GM23338 (cell line): ENCODE measurements around the gene ITSN2. TPM values are rescaled to one million over a fixed set of nuclear protein-coding genes. Genes with fewer than 3 reads are reported as not detected.

Experiments used
- ATAC-seq: fragments of 200-7000 bp; cut with Tn5 transposase; 3 replicates; pipeline ENCODE4 v1.9.1; 2020
- DNase-seq: peaks from one replicate; pipeline ENCODE4 v3.0.0-alpha.2; 2015; ENCODE audit warnings: low spot score
- H2AFZ ChIP-seq: fragments of 200-600 bp; sonication (generic); 2 replicates; pipeline ENCODE4 v1.8.0; 2016; ENCODE audit warnings: antibody characterized with exemption, mild to moderate bottlenecking, moderate library complexity
- H3F3A ChIP-seq: fragments of 200-600 bp; sonication (generic); replicated peaks from 2 replicates; pipeline ENCODE4 v1.8.0; 2017; ENCODE audit warnings: antibody characterized with exemption, mixed run types, low read depth
- H3K27ac ChIP-seq: fragments of 200-600 bp; sonication (generic); 2 replicates; pipeline ENCODE4 v1.6.1; 2016; ENCODE audit warnings: low read depth
- H3K27me3 ChIP-seq: fragments of 200-600 bp; sonication (generic); 2 replicates; pipeline ENCODE4 v1.8.0; 2016; ENCODE audit warnings: mild to moderate bottlenecking, mixed run types, moderate library complexity; ENCODE audit not compliant: insufficient read depth
- H3K36me3 ChIP-seq: fragments of 200-600 bp; sonication (generic); 2 replicates; pipeline ENCODE4 v1.8.0; 2016; ENCODE audit warnings: mild to moderate bottlenecking; ENCODE audit not compliant: insufficient read depth
- H3K4me1 ChIP-seq: fragments of 200-600 bp; sonication (generic); 2 replicates; pipeline ENCODE4 v1.8.0; 2016; ENCODE audit warnings: mild to moderate bottlenecking, moderate library complexity; ENCODE audit not compliant: insufficient read depth
- H3K4me2 ChIP-seq: fragments of 200-600 bp; sonication (generic); 2 replicates; pipeline ENCODE4 v1.7.1; 2017; ENCODE audit warnings: mixed run types
- H3K4me3 ChIP-seq: fragments of 200-600 bp; sonication (generic); 2 replicates; pipeline ENCODE4 v1.6.1; 2016; ENCODE audit warnings: mixed run types
- H3K79me2 ChIP-seq: fragments of 200-600 bp; sonication (generic); replicated peaks from 2 replicates; pipeline ENCODE4 v1.8.0; 2017; ENCODE audit warnings: mild to moderate bottlenecking; ENCODE audit not compliant: insufficient read depth
- H3K9me2 ChIP-seq: fragments of 200-600 bp; sonication (generic); 2 replicates; pipeline ENCODE4 v1.8.0; 2017; ENCODE audit not compliant: insufficient read depth
- H4K20me1 ChIP-seq: fragments of 200-600 bp; sonication (generic); replicated peaks from 2 replicates; pipeline ENCODE4 v1.8.0; 2017; ENCODE audit warnings: mild to moderate bottlenecking; ENCODE audit not compliant: insufficient read depth
- H3K27ac Mint-ChIP-seq: 2 replicates; pipeline ENCODE4 v1.8.0; 2020; ENCODE audit warnings: inconsistent platforms, mild to moderate bottlenecking, moderate library complexity, mixed read lengths
- H3K27me3 Mint-ChIP-seq: 3 replicates; pipeline ENCODE4 v1.8.0; 2022; ENCODE audit warnings: low read depth, mild to moderate bottlenecking, moderate library complexity, mixed read lengths, inconsistent platforms; ENCODE audit not compliant: insufficient read depth, poor library complexity
- H3K36me3 Mint-ChIP-seq: 3 replicates; pipeline ENCODE4 v1.8.0; 2021; ENCODE audit warnings: low read depth, mild to moderate bottlenecking, inconsistent platforms, moderate library complexity, mixed read lengths
- H3K4me1 Mint-ChIP-seq: 3 replicates; pipeline ENCODE4 v1.8.0; 2020; ENCODE audit warnings: mild to moderate bottlenecking, inconsistent platforms, mixed read lengths
- H3K4me3 Mint-ChIP-seq: 3 replicates; pipeline ENCODE4 v1.8.0; 2021; ENCODE audit warnings: moderate library complexity, mild to moderate bottlenecking, inconsistent platforms, mixed read lengths
- H3K9me3 Mint-ChIP-seq: 3 replicates; pipeline ENCODE4 v1.8.0; 2020; ENCODE audit warnings: moderate library complexity, mild to moderate bottlenecking, inconsistent platforms, mixed read lengths
- CREB1 ChIP-seq: fragments of 250-450 bp; sonication (Bioruptor Pico); IDR thresholded peaks from 2 replicates; pipeline ENCODE4 v1.5.0; 2020; ENCODE audit warnings: low read depth, mild to moderate bottlenecking, moderate library complexity
- ETS1 ChIP-seq: IDR thresholded peaks from 2 replicates; pipeline ENCODE4 v1.6.1; 2016; ENCODE audit warnings: antibody characterized with exemption
- EZH2 ChIP-seq: fragments of 200-600 bp; sonication (generic); IDR thresholded peaks from one replicate; pipeline ENCODE4 v1.8.0; 2017; ENCODE audit warnings: antibody characterized with exemption, mild to moderate bottlenecking, low read depth; ENCODE audit not compliant: unreplicated experiment
- EZH2phosphoT487 ChIP-seq: fragments of 200-600 bp; sonication (generic); IDR thresholded peaks from one replicate; pipeline ENCODE4 v1.8.1; 2018; ENCODE audit warnings: antibody characterized with exemption; ENCODE audit not compliant: unreplicated experiment
- JUNB ChIP-seq: IDR thresholded peaks from one replicate; pipeline ENCODE4 v1.6.1; 2016; ENCODE audit warnings: antibody characterized with exemption; ENCODE audit not compliant: unreplicated experiment
- NANOG ChIP-seq: IDR thresholded peaks from 2 replicates; pipeline ENCODE4 v1.6.1; 2016; ENCODE audit warnings: antibody characterized with exemption, borderline replicate concordance
- POLR2AphosphoS5 ChIP-seq: IDR thresholded peaks from 2 replicates; pipeline ENCODE4 v1.6.1; 2016; ENCODE audit warnings: antibody characterized with exemption, low read depth
- STAT1 ChIP-seq: IDR thresholded peaks from one replicate; pipeline ENCODE4 v1.6.1; 2016; ENCODE audit warnings: antibody characterized with exemption; ENCODE audit not compliant: unreplicated experiment
- ZNF114 ChIP-seq: fragments of 250-450 bp; sonication (Bioruptor Pico); IDR thresholded peaks from 2 replicates; pipeline ENCODE4 v1.5.0; 2020; ENCODE audit warnings: mild to moderate bottlenecking, moderate library complexity
- ZNF331 ChIP-seq: fragments of 250-450 bp; sonication (Bioruptor Pico); IDR thresholded peaks from 2 replicates; pipeline ENCODE4 v1.5.0; 2020; ENCODE audit warnings: low read depth, mild to moderate bottlenecking, moderate library complexity
- polyA plus RNA-seq: library from polyadenylated mRNA; unstranded; fragments of >200 nt; fragmentation: Nextera tagmentation; extraction: Ambion mirVana; gene quantifications from 2 replicates; pipeline ENCODE4 v1.2.1, GENCODE V29; 2016
- total RNA-seq: library from RNA; depleted of rRNA; stranded (reverse); fragments of >200 nt; shearing (Covaris generic); gene quantifications from 2 replicates; pipeline ENCODE4 v1.2.3, GENCODE V29; 2014
- TF ChIP-seq, protein P1 (sequence below): IDR thresholded peaks from one replicate; pipeline ENCODE4 v1.6.1; 2018; ENCODE audit warnings: antibody characterized with exemption; ENCODE audit not compliant: unreplicated experiment
- TF ChIP-seq, protein P2 (sequence below): fragments of 250-450 bp; sonication (Bioruptor Pico); IDR thresholded peaks from 2 replicates; pipeline ENCODE4 v1.5.0; 2020; ENCODE audit warnings: mild to moderate bottlenecking, moderate library complexity
- TF ChIP-seq, protein P3 (sequence below), 2 experiments: fragments of 200-600 bp in 1 of 2; sonication (generic) in 1 of 2; conservative IDR thresholded peaks; 2 replicates each; pipeline versions ENCODE4 v1.5.1 to v1.6.1; 2016 to 2017; ENCODE audit warnings: antibody characterized with exemption in 2 of 2, low read depth in 2 of 2, mild to moderate bottlenecking in 2 of 2, moderate library complexity in 1 of 2

ITSN2 gene
- total and polyA plus RNA-seq, 2 experiments from 2014 or later: 17.1 to 17.8 TPM

DNA sequence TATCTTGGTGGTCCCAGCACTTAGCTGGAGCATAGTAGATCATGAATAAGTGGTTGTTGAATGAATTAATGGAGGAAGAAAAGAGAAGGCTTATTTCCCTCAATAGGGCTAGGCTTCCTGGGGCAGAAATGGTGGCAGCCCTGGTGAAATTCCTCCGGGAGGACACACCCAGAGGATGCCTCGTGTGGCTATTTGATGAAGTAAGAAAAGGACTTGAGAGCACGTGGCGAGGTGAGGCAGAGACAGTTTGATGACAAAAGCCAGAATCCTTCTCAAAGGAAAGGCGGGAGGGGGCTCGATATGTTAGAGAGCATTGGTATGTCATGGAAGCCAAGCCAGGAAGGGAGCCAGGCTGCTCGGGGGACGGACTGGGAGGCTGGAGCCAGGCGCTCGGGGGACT, 170.8 kb downstream of the ITSN2 start:
- Mint-ChIP-seq H3K27me3 (peaks cover 7% of the 10 kb centered on the region), H3K27ac (no peak overlapping the region), H3K4me1 (no peaks in the 10 kb centered on the region), H3K36me3 (no peaks in the 10 kb centered on the region), H3K4me3 (no peak overlapping the region), H3K9me3 (no peaks in the 10 kb centered on the region; the same call in 1 of the 3 replicates)
- no peaks in the 10 kb centered on the region for H3F3A ChIP-seq
- H3K27ac ChIP-seq: no peak overlapping the region
- H3K36me3 ChIP-seq: no peaks in the 10 kb centered on the region
- DNase-seq (peak; percentile 49), ATAC-seq (peak; percentile 37)
- H4K20me1 ChIP-seq: no peaks in the 10 kb centered on the region
- no peaks in the 10 kb centered on the region; the same call in 1 of the 2 replicates for H3K9me2 ChIP-seq
- no peak for TF ChIP-seq EZH2
- TF ChIP-seq, protein P1, sequence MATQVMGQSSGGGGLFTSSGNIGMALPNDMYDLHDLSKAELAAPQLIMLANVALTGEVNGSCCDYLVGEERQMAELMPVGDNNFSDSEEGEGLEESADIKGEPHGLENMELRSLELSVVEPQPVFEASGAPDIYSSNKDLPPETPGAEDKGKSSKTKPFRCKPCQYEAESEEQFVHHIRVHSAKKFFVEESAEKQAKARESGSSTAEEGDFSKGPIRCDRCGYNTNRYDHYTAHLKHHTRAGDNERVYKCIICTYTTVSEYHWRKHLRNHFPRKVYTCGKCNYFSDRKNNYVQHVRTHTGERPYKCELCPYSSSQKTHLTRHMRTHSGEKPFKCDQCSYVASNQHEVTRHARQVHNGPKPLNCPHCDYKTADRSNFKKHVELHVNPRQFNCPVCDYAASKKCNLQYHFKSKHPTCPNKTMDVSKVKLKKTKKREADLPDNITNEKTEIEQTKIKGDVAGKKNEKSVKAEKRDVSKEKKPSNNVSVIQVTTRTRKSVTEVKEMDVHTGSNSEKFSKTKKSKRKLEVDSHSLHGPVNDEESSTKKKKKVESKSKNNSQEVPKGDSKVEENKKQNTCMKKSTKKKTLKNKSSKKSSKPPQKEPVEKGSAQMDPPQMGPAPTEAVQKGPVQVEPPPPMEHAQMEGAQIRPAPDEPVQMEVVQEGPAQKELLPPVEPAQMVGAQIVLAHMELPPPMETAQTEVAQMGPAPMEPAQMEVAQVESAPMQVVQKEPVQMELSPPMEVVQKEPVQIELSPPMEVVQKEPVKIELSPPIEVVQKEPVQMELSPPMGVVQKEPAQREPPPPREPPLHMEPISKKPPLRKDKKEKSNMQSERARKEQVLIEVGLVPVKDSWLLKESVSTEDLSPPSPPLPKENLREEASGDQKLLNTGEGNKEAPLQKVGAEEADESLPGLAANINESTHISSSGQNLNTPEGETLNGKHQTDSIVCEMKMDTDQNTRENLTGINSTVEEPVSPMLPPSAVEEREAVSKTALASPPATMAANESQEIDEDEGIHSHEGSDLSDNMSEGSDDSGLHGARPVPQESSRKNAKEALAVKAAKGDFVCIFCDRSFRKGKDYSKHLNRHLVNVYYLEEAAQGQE: no peak
- TF ChIP-seq NANOG: no peak
- TF ChIP-seq, protein P2, sequence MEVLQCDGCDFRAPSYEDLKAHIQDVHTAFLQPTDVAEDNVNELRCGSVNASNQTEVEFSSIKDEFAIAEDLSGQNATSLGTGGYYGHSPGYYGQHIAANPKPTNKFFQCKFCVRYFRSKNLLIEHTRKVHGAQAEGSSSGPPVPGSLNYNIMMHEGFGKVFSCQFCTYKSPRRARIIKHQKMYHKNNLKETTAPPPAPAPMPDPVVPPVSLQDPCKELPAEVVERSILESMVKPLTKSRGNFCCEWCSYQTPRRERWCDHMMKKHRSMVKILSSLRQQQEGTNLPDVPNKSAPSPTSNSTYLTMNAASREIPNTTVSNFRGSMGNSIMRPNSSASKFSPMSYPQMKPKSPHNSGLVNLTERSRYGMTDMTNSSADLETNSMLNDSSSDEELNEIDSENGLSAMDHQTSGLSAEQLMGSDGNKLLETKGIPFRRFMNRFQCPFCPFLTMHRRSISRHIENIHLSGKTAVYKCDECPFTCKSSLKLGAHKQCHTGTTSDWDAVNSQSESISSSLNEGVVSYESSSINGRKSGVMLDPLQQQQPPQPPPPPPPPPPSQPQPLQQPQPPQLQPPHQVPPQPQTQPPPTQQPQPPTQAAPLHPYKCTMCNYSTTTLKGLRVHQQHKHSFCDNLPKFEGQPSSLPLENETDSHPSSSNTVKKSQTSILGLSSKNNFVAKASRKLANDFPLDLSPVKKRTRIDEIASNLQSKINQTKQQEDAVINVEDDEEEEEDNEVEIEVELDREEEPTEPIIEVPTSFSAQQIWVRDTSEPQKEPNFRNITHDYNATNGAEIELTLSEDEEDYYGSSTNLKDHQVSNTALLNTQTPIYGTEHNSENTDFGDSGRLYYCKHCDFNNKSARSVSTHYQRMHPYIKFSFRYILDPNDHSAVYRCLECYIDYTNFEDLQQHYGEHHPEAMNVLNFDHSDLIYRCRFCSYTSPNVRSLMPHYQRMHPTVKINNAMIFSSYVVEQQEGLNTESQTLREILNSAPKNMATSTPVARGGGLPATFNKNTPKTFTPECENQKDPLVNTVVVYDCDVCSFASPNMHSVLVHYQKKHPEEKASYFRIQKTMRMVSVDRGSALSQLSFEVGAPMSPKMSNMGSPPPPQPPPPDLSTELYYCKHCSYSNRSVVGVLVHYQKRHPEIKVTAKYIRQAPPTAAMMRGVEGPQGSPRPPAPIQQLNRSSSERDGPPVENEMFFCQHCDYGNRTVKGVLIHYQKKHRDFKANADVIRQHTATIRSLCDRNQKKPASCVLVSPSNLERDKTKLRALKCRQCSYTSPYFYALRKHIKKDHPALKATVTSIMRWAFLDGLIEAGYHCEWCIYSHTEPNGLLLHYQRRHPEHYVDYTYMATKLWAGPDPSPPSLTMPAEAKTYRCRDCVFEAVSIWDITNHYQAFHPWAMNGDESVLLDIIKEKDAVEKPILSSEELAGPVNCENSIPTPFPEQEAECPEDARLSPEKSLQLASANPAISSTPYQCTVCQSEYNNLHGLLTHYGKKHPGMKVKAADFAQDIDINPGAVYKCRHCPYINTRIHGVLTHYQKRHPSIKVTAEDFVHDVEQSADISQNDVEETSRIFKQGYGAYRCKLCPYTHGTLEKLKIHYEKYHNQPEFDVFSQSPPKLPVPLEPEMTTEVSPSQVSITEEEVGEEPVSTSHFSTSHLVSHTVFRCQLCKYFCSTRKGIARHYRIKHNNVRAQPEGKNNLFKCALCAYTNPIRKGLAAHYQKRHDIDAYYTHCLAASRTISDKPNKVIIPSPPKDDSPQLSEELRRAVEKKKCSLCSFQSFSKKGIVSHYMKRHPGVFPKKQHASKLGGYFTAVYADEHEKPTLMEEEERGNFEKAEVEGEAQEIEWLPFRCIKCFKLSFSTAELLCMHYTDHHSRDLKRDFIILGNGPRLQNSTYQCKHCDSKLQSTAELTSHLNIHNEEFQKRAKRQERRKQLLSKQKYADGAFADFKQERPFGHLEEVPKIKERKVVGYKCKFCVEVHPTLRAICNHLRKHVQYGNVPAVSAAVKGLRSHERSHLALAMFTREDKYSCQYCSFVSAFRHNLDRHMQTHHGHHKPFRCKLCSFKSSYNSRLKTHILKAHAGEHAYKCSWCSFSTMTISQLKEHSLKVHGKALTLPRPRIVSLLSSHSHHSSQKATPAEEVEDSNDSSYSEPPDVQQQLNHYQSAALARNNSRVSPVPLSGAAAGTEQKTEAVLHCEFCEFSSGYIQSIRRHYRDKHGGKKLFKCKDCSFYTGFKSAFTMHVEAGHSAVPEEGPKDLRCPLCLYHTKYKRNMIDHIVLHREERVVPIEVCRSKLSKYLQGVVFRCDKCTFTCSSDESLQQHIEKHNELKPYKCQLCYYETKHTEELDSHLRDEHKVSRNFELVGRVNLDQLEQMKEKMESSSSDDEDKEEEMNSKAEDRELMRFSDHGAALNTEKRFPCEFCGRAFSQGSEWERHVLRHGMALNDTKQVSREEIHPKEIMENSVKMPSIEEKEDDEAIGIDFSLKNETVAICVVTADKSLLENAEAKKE (CRISPR knock-in tag): no peak
- TF ChIP-seq, protein P3, sequence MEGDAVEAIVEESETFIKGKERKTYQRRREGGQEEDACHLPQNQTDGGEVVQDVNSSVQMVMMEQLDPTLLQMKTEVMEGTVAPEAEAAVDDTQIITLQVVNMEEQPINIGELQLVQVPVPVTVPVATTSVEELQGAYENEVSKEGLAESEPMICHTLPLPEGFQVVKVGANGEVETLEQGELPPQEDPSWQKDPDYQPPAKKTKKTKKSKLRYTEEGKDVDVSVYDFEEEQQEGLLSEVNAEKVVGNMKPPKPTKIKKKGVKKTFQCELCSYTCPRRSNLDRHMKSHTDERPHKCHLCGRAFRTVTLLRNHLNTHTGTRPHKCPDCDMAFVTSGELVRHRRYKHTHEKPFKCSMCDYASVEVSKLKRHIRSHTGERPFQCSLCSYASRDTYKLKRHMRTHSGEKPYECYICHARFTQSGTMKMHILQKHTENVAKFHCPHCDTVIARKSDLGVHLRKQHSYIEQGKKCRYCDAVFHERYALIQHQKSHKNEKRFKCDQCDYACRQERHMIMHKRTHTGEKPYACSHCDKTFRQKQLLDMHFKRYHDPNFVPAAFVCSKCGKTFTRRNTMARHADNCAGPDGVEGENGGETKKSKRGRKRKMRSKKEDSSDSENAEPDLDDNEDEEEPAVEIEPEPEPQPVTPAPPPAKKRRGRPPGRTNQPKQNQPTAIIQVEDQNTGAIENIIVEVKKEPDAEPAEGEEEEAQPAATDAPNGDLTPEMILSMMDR (conservative IDR thresholded peaks at IDR 0.05; ENCODE audit: low read depth in 2 of 2): no peak; a peak in 1 of 4 replicates
- TF ChIP-seq EZH2phosphoT487: no peak
- TF ChIP-seq JUNB: no peak
- TF ChIP-seq ZNF331 (CRISPR knock-in tag): no peak
- no peak for TF ChIP-seq STAT1
- no peak for TF ChIP-seq CREB1 (CRISPR knock-in tag)
- no peak for TF ChIP-seq ZNF114 (CRISPR knock-in tag)
- no peak for TF ChIP-seq ETS1
- no peak for TF ChIP-seq POLR2AphosphoS5
- no peak overlapping the region for H3K4me3 ChIP-seq
- no peaks in the 10 kb centered on the region for H3K4me1 ChIP-seq
- H3K27me3 ChIP-seq: no peaks in the 10 kb centered on the region
- H2AFZ ChIP-seq: peak overlapping the region; percentile 83
- H3K79me2 ChIP-seq: no peaks in the 10 kb centered on the region
- no peak overlapping the region for H3K4me2 ChIP-seq
